ENCODE results near the gene CYP2U1.
"Not testable (repeated sequence)": the region's sequence is repeated elsewhere in the genome, so short reads cannot be mapped to it uniquely, and the experiment has no call there.

CYP2U1 gene

GRCh38 chr4:107922486-107923473 lies 8.6 kb upstream of the CYP2U1 start:
- no peak for DNase-seq (ENCODE audit: low spot score)

GRCh38 chr4:107925713-107926112 lies 5.6 kb upstream of the CYP2U1 start:
- not testable (repeated sequence) for DNase-seq (ENCODE audit: low spot score)

DNA sequence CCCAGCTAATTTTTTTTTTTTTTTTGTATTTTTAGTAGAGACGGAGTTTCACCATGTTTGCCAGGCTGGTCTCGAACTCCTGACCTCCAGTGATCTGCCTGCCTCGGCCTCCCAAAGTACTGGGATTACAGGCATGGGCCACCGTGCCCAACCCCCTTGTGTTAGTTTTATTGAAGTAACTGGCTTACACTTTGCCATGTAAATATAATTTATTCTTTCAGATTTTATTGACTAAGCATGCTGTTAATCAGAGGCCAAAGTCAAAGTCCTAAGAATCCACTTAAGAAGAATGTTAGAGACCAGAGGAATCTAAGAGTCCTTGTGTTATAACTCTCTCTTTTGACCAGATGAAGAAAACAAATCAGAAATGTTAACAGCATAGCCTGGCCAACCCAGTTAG lies 4.5 kb upstream of the CYP2U1 start:
- not testable (repeated sequence) for DNase-seq (ENCODE audit: low spot score)

DNA sequence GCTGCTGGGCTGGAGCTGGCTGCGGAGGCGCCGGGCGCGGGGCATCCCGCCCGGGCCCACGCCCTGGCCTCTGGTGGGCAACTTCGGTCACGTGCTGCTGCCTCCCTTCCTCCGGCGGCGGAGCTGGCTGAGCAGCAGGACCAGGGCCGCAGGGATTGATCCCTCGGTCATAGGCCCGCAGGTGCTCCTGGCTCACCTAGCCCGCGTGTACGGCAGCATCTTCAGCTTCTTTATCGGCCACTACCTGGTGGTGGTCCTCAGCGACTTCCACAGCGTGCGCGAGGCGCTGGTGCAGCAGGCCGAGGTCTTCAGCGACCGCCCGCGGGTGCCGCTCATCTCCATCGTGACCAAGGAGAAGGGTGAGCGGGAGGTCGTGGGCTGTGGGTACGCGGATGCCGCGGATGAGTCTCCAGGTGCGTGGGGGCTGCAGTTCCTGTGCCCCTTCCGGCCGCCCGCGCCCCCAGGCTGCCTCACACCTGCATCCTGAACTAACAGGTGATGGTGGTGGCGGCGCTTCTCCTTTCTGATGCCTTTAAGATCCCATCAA lies 499 bp downstream of the CYP2U1 start:
- no peak for DNase-seq (ENCODE audit: low spot score)

DNA sequence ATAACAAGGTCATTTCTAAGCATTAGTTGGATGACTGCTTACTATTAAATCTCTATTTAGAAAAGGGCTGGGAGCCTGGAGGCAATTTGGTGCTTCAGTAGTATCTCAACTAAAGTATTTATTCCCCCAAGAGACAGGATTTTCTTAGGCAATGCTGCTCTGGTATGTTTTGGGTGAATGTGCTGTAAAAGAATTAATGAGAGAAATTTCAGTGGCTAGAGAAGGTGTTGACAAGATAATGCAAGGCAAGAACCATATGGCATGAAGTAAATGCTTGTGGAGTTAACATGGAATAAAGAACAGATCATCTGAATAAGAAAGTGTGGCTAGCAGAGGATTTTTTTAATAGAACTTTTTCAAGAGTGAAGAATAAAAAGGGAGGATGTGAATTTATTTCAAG lies 3.9 kb downstream of the CYP2U1 start:
- DNase-seq (ENCODE audit: low spot score) = no peak

GRCh38 chr4:107937040-107937439 lies 5.7 kb downstream of the CYP2U1 start:
- no peak for DNase-seq (ENCODE audit: low spot score)

DNA sequence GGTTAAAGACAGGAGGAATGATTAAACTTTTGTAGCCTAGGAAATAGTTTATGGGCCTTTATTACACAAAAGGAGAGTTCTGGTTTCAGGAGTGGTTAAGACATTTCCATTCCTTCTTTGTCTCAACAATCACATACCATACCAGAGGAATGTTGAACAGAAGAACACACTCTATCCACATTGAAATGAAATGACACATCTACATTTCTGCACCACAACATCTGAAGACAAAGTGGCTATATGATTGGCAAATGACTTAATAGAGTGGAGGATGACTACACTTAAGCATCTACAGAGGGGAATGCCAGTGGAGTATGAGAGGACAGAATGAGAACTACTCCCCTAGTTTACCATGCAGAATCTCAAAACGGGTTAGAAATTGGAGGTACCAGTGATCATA lies 8.0 kb downstream of the CYP2U1 start:
- no peak for DNase-seq (ENCODE audit: low spot score)

GRCh38 chr4:107945809-107946208 lies 14.5 kb downstream of the CYP2U1 start:
- no peak for DNase-seq (ENCODE audit: low spot score)

- DNase-seq (ENCODE audit: low spot score) = no peak
Measured at GRCh38 chr4:107950746-107951540, 19.6 kb downstream of the CYP2U1 start.

DNA sequence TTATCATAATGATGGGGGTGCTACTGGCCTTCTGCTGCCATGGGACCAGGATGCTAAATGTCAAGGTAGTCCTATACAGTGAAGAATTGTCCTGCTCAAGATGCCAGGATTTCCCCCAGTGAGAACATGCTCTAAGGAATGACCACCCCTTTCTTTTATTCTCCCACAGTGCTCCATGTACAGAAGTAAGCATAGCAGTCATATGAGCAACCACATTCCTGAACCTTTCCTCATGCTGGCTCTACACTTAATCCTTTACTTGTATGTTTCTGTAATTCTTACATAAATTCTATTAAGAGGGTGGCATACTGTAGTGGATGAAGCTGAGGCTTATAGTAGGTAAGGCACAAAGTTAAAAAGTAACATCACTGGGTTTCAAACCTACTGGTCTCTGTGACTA lies 20.2 kb downstream of the CYP2U1 start:
- DNase-seq (ENCODE audit: low spot score) = no peak

GRCh38 chr4:107956011-107956410 lies 24.7 kb downstream of the CYP2U1 start:
- DNase-seq (ENCODE audit: low spot score) = no peak

DNA sequence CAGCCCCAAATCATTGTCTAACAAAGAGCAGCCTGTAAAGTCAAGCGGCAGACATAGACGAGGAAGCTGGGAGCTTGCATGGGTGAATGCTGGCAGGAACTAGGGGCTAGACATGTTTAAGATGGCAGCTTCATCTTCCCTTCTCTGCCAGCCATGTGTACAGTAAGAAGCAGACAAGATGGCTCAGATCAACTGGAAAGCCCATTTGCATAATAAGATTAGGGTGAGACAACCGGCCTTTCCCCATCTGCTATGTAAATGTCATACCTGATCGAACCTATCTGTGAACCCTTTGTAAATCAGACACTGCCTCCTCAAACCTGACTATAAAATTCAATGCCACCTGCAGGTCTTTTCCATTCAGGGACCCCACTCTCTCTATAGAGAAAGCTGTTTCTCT lies 35.6 kb downstream of the CYP2U1 start:
- no peak for DNase-seq (ENCODE audit: low spot score)

GRCh38 chr4:107967519-107967918 lies 36.2 kb downstream of the CYP2U1 start:
- not testable (repeated sequence) for DNase-seq (ENCODE audit: low spot score)

DNA sequence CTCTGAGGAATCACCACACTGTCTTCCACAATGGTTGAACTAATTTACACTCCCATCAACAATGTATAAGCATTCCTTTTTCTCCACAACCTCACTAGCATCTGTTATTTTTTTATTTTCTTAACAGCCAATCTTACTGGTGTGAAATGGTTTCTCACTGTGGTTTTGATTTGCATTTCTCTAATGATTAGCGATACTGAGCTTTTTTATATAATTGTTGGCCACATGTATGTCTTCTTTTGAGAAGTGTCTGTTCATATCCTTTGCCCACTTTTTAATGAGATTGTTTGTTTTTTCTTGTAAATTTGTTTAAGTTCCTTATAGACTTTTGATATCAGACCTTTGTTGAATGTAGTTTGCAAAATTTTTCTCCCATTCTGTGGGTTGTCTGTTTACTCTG lies 36.6 kb downstream of the CYP2U1 start:
- not testable (repeated sequence) for DNase-seq (ENCODE audit: low spot score)

DNA sequence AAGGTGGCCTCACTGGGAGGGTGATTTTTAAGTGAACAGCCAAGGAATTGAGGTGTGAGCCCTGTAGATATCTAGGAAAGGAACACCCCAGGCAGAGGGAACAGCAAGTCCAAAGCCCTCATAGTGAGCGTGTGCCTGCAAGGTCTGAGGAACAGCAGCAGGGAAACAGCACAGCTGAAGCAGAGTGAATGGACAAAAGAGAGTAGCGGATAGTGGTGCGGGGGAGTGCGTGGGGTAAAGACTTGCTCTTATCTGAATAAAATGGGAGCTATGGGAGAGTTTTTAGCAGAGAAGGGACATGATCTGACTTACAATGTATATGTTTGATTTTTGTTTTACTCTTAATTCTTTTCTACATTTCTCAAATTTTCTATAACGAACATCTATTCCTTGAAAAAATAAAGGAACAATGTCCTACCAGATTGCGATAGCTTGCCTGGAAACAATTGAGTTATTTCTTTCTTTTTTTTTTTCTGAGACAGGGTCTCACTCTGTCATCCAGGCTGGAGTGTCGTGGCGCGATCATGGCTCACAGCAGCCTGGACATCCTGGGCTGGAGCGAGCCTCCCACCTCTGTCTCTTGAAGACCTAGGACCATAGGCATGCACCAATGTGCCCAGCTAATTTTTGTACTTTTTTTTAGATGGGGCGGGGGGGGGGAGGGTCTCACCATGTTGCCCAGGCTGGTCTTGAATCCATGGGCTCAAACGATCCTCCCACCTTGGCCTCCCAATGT lies 38.9 kb downstream of the CYP2U1 start:
- no peak for DNase-seq (ENCODE audit: low spot score)

GRCh38 chr4:107972605-107973004 lies 41.3 kb downstream of the CYP2U1 start:
- DNase-seq (ENCODE audit: low spot score) = no peak

DNA sequence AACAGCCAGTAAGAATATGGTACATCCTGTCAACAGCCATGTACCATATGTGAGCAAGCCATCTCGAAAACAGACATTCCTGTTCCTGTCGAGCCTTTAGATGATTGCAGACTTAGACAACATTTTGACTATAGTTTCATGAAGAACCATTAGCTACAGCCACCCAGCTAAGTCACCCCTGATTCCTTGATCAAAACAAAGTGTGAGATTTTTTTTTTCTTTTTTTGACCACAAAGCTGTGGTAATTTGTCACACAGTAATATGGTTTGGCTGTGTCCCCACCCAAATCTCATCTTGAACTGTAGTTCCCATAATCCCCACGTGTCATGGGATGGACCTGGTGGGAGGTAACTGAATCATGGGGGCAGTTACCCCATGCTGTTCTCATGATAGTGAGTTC lies 43.2 kb downstream of the CYP2U1 start:
- no peak for DNase-seq (ENCODE audit: low spot score)

- DNase-seq (ENCODE audit: low spot score) = no peak
Measured at GRCh38 chr4:107977482-107977881, 46.1 kb downstream of the CYP2U1 start.

GRCh38 chr4:107977966-107978705 lies 46.8 kb downstream of the CYP2U1 start:
- DNase-seq (ENCODE audit: low spot score) = no peak

- DNase-seq (ENCODE audit: low spot score) = no peak
Measured at GRCh38 chr4:107978716-107979451, 47.5 kb downstream of the CYP2U1 start.

Measured in CD4-positive, alpha-beta T cell treated with Interleukin-2 at 100 ng/mL for 4 hours (primary cell).